ENCODE measurements around the gene DENND2A.

DNA sequence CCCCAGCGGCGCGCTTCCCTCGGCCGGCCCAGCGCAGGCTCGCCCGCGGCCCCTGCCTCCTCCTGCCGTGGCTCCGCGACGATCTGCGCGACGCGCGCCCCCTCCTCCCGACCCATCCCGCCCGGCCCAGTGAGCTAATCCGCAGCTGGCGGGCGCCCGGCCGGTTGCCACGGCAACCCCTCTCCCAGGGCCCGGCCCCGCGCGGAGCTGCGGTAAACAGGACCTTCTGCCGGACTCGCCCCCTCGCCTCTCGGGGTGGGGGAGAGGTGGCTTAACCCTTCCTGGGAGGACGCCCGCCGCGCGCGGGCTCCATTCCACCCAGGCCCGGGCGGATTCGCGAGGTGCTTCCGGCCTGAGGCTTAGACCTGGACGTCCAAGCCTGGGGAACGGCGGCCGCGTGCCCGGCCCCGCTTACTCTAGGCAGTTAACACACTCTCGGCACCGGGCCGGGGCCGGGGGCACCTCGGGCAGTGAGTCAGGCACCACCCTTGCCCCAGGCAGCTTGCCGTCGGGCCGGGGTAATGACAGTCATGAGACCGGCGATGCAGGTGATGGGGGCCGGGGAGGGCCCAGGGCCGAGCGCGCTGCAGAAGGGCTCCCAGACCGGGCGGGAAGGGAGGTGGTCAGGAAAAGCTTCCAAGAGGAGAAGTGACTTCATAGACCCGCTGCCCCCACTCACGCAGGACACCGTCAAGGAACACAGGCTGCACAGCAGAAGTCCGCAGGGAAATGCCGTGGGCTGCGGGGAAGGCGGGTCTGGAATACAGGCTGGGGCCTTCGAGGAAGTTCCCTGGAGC is at the start of gene DENND2A:
- TF ChIP-seq, protein P1, sequence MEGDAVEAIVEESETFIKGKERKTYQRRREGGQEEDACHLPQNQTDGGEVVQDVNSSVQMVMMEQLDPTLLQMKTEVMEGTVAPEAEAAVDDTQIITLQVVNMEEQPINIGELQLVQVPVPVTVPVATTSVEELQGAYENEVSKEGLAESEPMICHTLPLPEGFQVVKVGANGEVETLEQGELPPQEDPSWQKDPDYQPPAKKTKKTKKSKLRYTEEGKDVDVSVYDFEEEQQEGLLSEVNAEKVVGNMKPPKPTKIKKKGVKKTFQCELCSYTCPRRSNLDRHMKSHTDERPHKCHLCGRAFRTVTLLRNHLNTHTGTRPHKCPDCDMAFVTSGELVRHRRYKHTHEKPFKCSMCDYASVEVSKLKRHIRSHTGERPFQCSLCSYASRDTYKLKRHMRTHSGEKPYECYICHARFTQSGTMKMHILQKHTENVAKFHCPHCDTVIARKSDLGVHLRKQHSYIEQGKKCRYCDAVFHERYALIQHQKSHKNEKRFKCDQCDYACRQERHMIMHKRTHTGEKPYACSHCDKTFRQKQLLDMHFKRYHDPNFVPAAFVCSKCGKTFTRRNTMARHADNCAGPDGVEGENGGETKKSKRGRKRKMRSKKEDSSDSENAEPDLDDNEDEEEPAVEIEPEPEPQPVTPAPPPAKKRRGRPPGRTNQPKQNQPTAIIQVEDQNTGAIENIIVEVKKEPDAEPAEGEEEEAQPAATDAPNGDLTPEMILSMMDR (conservative IDR thresholded peaks at IDR 0.05; ENCODE audit: low read depth, low read length) = no peak
- peak; percentile 61; the same call in 1 of the 2 replicates for TF ChIP-seq POLR2A (IDR thresholded peaks at IDR 0.05; ENCODE audit: low read depth, low read length)

Data from IMR-90 (cell line).